Mammary epithelial cell (primary cell): ENCODE results near the gene MYO15B.

Experiments
- EZH2 ChIP-seq: IDR thresholded peaks from 2 replicates; pipeline ENCODE4 v1.6.1; 2012; ENCODE audit warnings: low read length, inconsistent platforms, borderline replicate concordance
- TF ChIP-seq, protein P1 (sequence below), 2 donors: IDR thresholded peaks in 1 of 2; conservative IDR thresholded peaks in 1 of 2; 2 replicates each; pipeline ENCODE4 v1.5.1; 2011 to 2012; ENCODE audit warnings: inconsistent platforms in 2 of 2, low read length in 2 of 2, mild to moderate bottlenecking in 2 of 2, control low read depth in 1 of 2, low read depth in 1 of 2; ENCODE audit not compliant: insufficient read depth in 1 of 2; ENCODE audit errors: extremely low read depth in 1 of 2

DNA sequence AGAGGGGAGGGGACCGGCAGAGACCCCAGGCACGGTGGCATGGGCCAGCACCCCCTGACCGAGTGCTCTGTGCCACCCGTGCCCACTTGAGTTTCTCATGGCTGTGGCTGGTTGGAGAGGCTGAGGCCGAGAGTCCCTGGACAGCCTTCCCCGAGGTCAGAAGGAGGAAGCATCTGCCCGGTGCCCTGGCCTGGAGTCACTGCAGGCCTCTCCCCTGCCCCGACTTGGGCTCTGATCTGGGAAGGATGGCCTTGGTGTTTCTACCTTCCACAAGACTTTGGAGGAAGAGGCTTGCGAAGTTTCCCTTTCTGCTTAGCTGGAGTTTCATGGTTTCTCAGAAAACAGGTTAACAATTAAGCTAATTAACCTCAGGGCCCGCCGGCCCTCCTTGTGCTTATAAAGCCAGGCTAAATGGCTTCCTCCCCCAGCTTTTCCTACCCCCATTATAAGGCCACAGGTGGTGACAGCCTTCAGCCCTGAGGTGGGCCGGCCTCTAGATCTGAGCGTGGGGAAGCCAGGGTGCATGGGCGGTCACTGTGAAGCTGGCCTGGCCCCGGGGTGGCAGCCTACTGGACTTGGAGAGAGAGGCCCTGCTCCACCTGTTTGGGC, 44.8 kb upstream of the MYO15B start:
- TF ChIP-seq, protein P1, sequence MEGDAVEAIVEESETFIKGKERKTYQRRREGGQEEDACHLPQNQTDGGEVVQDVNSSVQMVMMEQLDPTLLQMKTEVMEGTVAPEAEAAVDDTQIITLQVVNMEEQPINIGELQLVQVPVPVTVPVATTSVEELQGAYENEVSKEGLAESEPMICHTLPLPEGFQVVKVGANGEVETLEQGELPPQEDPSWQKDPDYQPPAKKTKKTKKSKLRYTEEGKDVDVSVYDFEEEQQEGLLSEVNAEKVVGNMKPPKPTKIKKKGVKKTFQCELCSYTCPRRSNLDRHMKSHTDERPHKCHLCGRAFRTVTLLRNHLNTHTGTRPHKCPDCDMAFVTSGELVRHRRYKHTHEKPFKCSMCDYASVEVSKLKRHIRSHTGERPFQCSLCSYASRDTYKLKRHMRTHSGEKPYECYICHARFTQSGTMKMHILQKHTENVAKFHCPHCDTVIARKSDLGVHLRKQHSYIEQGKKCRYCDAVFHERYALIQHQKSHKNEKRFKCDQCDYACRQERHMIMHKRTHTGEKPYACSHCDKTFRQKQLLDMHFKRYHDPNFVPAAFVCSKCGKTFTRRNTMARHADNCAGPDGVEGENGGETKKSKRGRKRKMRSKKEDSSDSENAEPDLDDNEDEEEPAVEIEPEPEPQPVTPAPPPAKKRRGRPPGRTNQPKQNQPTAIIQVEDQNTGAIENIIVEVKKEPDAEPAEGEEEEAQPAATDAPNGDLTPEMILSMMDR (conservative IDR thresholded peaks at IDR 0.05 in 1 of 2, IDR thresholded peaks at IDR 0.05 in 1 of 2; ENCODE audit: extremely low read depth in 1 of 2, insufficient read depth in 1 of 2, low read depth in 1 of 2, low read length in 2 of 2) = no peak
- no peak for TF ChIP-seq EZH2
